ENCODE data around the gene CAPN10.

GRCh38 chr2:240551288-240551687 is 35.2 kb upstream of the CAPN10 start:
- no peak for TF ChIP-seq POLR2A (IDR thresholded peaks at IDR 0.05; ENCODE audit: low read depth, low read length)
- TF ChIP-seq POLR2AphosphoS5 (IDR thresholded peaks at IDR 0.05; ENCODE audit: low read depth, low read length): no peak
- TF ChIP-seq TAF1 (IDR thresholded peaks at IDR 0.05; ENCODE audit: borderline replicate concordance, low read depth, low read length): no peak

Data from GM12892 (cell line).